HepG2 (cell line): ENCODE results near the gene ATG16L1. TPM values are rescaled to one million over a fixed set of nuclear protein-coding genes. Genes with fewer than 3 reads are reported as not detected.

Experiments
- ATAC-seq: fragments of 200-7000 bp; cut with Tn5 transposase; 3 replicates; pipeline ENCODE4 v1.9.1; 2020; ENCODE audit warnings: mild to moderate bottlenecking, moderate library complexity
- BruUV-seq: library from RNA; stranded (reverse); fragments of 400-500 nt; replicated peaks from 2 replicates; lab custom pipeline; 2021; lab: Mats Ljungman, UMichigan
- CTCF ChIA-PET: fragments of 300-600 bp; formaldehyde crosslinking; extraction: SDS; loops from one replicate; lab custom pipeline; 2021; ENCODE audit warnings: low total read pairs, inconsistent platforms, low intra/inter-chr PET ratio; lab: Yijun Ruan, JAX
- POLR2A ChIA-PET: fragments of 350-600 bp; sonication (Branson Sonifier 250); formaldehyde crosslinking; loops from one replicate; lab custom pipeline; 2020; ENCODE audit warnings: antibody characterized with exemption, inconsistent platforms; lab: Yijun Ruan, JAX
- DNase-seq: peaks from one replicate; pipeline ENCODE4 v3.0.0-alpha.2; 2015; ENCODE audit warnings: low spot score
- FAIRE-seq: peaks from 3 replicates; lab custom pipeline; 2011; peaks lifted over from hg19 to GRCh38; lab: Jason Lieb, UNC
- H2AFZ ChIP-seq: one replicate; pipeline ENCODE4 v1.6.1; 2011; ENCODE audit warnings: low read length, inconsistent platforms
- H3K27ac ChIP-seq: fragments of 300-600 bp; 3 replicates; pipeline ENCODE4 v1.8.0; 2011; ENCODE audit warnings: mixed run types, mild to moderate bottlenecking, mixed read lengths, low read length, inconsistent platforms; ENCODE audit not compliant: insufficient read depth; ENCODE audit errors: extremely low read length
- H3K27me3 ChIP-seq, 2 experiments: fragments of 200-600 bp in 1 of 2; 2 replicates in 1 of 2; 3 replicates in 1 of 2; pipeline versions ENCODE4 v1.6.0 to v1.8.0; 2011; ENCODE audit warnings: low read length in 2 of 2, mild to moderate bottlenecking in 2 of 2, moderate library complexity in 2 of 2, inconsistent platforms in 1 of 2; ENCODE audit not compliant: insufficient read depth in 2 of 2, control insufficient read depth in 1 of 2
- H3K36me3 ChIP-seq, 2 experiments: fragments of 200-600 bp in 1 of 2; replicated peaks in 1 of 2; 2 replicates in 1 of 2; 3 replicates in 1 of 2; pipeline versions ENCODE4 v1.5.1 to v1.8.0; 2011; ENCODE audit warnings: low read length in 2 of 2, inconsistent platforms in 1 of 2; ENCODE audit not compliant: insufficient read depth in 2 of 2, control insufficient read depth in 1 of 2
- H3K4me1 ChIP-seq: 2 replicates; pipeline ENCODE4 v1.5.1; 2012; ENCODE audit warnings: low read length, inconsistent platforms; ENCODE audit not compliant: insufficient read depth
- H3K4me2 ChIP-seq: 2 replicates; pipeline ENCODE4 v1.6.0; 2011; ENCODE audit warnings: low read depth, low read length, inconsistent platforms
- H3K4me3 ChIP-seq, 3 experiments: fragments of 200-600 bp in 1 of 3; sonication (generic), shearing (Covaris generic) in 1 of 3; replicated peaks in 1 of 3; 2 replicates each; pipeline ENCODE4 v1.5.1; 2011 to 2016; ENCODE audit warnings: low read length in 3 of 3, inconsistent platforms in 2 of 3, low read depth in 2 of 3, mild to moderate bottlenecking in 2 of 3, control low read depth in 1 of 3, mixed read lengths in 1 of 3; ENCODE audit not compliant: insufficient read depth in 1 of 3
- H3K79me2 ChIP-seq: one replicate; pipeline ENCODE4 v1.6.1; 2011; ENCODE audit warnings: low read length, inconsistent platforms; ENCODE audit not compliant: insufficient read depth
- H3K9ac ChIP-seq: 2 replicates; pipeline ENCODE4 v1.6.0; 2011; ENCODE audit warnings: mild to moderate bottlenecking, low read depth, low read length, inconsistent platforms; ENCODE audit not compliant: insufficient read depth
- H3K9me3 ChIP-seq: 2 replicates; pipeline ENCODE4 v1.5.1; 2012; ENCODE audit warnings: mild to moderate bottlenecking, low read length
- H4K20me1 ChIP-seq: 2 replicates; pipeline ENCODE4 v1.6.0; 2011; ENCODE audit warnings: inconsistent platforms, mild to moderate bottlenecking, low read length, moderate library complexity; ENCODE audit not compliant: insufficient read depth
- TEAD2 ChIP-seq: sonication (generic); formaldehyde crosslinking; IDR thresholded peaks from 2 replicates; pipeline ENCODE4 v1.9.0; 2021; ENCODE audit warnings: missing genetic modification reagents
- ZMYM4 ChIP-seq: sonication (generic); formaldehyde crosslinking; IDR thresholded peaks from 2 replicates; pipeline ENCODE4 v1.8.1; 2023; ENCODE audit warnings: mild to moderate bottlenecking, missing genetic modification reagents
- ZNF224 ChIP-seq: sonication (generic); formaldehyde crosslinking; IDR thresholded peaks from 2 replicates; pipeline ENCODE4 v1.5.0; 2020; ENCODE audit warnings: mild to moderate bottlenecking, missing genetic modification reagents
- ZNF329 ChIP-seq: sonication (generic); formaldehyde crosslinking; IDR thresholded peaks from 2 replicates; pipeline ENCODE4 v1.9.0; 2021; ENCODE audit warnings: low read depth, mild to moderate bottlenecking, missing genetic modification reagents
- WGBS: methylation state at CpG from one replicate; pipeline ENCODE4 v1.1.6; 2017; ENCODE audit warnings: low lambda C conversion rate; 5-methylcytosine and 5-hydroxymethylcytosine counted together
- in situ Hi-C: cut with HindIII; loops from 2 replicates; pipeline ENCODE4 v1.10.0; 2017; ENCODE audit warnings: low pct_unique_long_range_greater_than_20kb; ENCODE audit not compliant: extremely low pct_ligation_motif_present
- intact Hi-C: fragments of 100-400 bp; cut with micrococcal nuclease; formaldehyde crosslinking; loops from one replicate; pipeline ENCODE4 v1.10.0; 2022; ENCODE audit not compliant: unreplicated experiment
- polyA plus RNA-seq, 8 experiments: library from polyadenylated mRNA; depleted of rRNA in 3 of 8; stranded (reverse) in 7 of 8; unstranded in 1 of 8; fragments of >200 nt; fragmentation: Illumina TruSeq in 4 of 8; extraction: Trizol in 4 of 8; gene quantifications; 2 replicates each; pipeline versions ENCODE4 v1.2.1 to v1.2.3, GENCODE V29; 2011 to 2016; ENCODE audit warnings: low read depth in 4 of 8, missing spikeins in 1 of 8, mixed read lengths in 1 of 8; ENCODE audit not compliant: insufficient read depth in 1 of 8
- total RNA-seq, 5 experiments: library from RNA; depleted of rRNA; stranded (reverse); fragments of >200 nt; fragmentation: Illumina TruSeq; extraction: Trizol; gene quantifications; 2 replicates each; pipeline ENCODE4 v1.2.3, GENCODE V29; 2016; ENCODE audit warnings: low read depth in 1 of 5

The ATG16L1 gene
- total and polyA plus RNA-seq, 2 of the 13 experiments (the other 11 are each of a cell fraction or from before 2014, with no cell fraction given): 26.0 to 51.7 TPM

- no peak for ATAC-seq
Measured at GRCh38 chr2:233242231-233242927, 9.1 kb upstream of the ATG16L1 start.

GRCh38 chr2:233243348-233243747 lies 8.1 kb upstream of the ATG16L1 start:
- CTCF ChIA-PET: no interaction called here
- Histone ChIP-seq H3K9ac (no peak overlapping the region), H3K9me3 (no peaks in the 10 kb centered on the region), H3K4me1 (peaks cover 20% of the 10 kb centered on the region), H4K20me1 (no peaks in the 10 kb centered on the region), H3K79me2 (no peaks in the 10 kb centered on the region), H2AFZ (no peak overlapping the region), H3K36me3 (no peaks in the 10 kb centered on the region), H3K27ac (no peak overlapping the region), H3K27me3 (peaks cover 0 to 16% of the 10 kb centered on the region in 2 experiments; a peak in 3 of 5 replicates), H3K4me2 (no peak overlapping the region), H3K4me3 (no peak overlapping the region)
- FAIRE-seq: no peak
- 0 out of 2 replicates have a peak, but pooled peaks have one; percentile 52 for TF ChIP-seq ZNF329 (CRISPR knock-in tag)
- TF ChIP-seq TEAD2 (CRISPR knock-in tag): no peak
- in situ Hi-C loops: no loop called here
- 37% methylated on average over 4 of the region's 4 CpGs for WGBS
- no TSS peak for BruUV-seq
- intact Hi-C loops: no loop called here
- ATAC-seq: peak; percentile 53
- POLR2A ChIA-PET: no interaction called here
- no peak for DNase-seq

More at GRCh38 chr2:233242231-233242927, 9.1 kb upstream of the ATG16L1 start:
- peaks cover 0 to 16% of the 10 kb centered on the region in 2 experiments; a peak in 3 of 5 replicates for H3K27me3 ChIP-seq
- 50% methylated on average over 14 of the region's 14 CpGs for WGBS
- no peak for DNase-seq
- TF ChIP-seq ZMYM4: no peak
- no peak for TF ChIP-seq ZNF224 (CRISPR knock-in tag)
- H4K20me1 ChIP-seq: no peaks in the 10 kb centered on the region
- H3K27ac ChIP-seq: no peak overlapping the region
- H3K4me2 ChIP-seq: no peak overlapping the region
- ChIA-PET POLR2A (no interaction called here), CTCF (no interaction called here)
- H3K9me3 ChIP-seq: no peaks in the 10 kb centered on the region
- intact Hi-C loops: no loop called here
- no TSS peak for BruUV-seq
- H3K9ac ChIP-seq: no peak overlapping the region
- H3K4me3 ChIP-seq: no peak overlapping the region
- peaks cover 20% of the 10 kb centered on the region for H3K4me1 ChIP-seq
- no peak for FAIRE-seq
- no peak overlapping the region for H2AFZ ChIP-seq
- no peaks in the 10 kb centered on the region for H3K36me3 ChIP-seq
- in situ Hi-C loops: no loop called here
- no peaks in the 10 kb centered on the region for H3K79me2 ChIP-seq
